GM18511 (cell line): ENCODE measurements around the gene SLC26A8.
"Not testable (repeated sequence)": the region's sequence is repeated elsewhere in the genome, so short reads cannot be mapped to it uniquely, and the experiment has no call there.

ENCODE experiments used
- ATAC-seq: cut with Tn5 transposase; IDR thresholded peaks from one replicate; pipeline ENCODE4 v1.9.1; 2021; ENCODE audit warnings: mild to moderate bottlenecking, moderate library complexity; ENCODE audit not compliant: unreplicated experiment

Gene SLC26A8

GRCh38 chr6:36053878-36054277, 29.4 kb upstream of the SLC26A8 start:
- no peak for ATAC-seq

GRCh38 chr6:36052097-36052496, 27.7 kb upstream of the SLC26A8 start:
- ATAC-seq, result no peak

- no peak for ATAC-seq
These were observed 26.7 kb upstream of the SLC26A8 start for GRCh38 chr6:36050947-36051710.

GRCh38 chr6:36050305-36050704, 25.9 kb upstream of the SLC26A8 start:
- ATAC-seq, result no peak

- no peak for ATAC-seq
These were observed 25.1 kb upstream of the SLC26A8 start for GRCh38 chr6:36049582-36049981.

GRCh38 chr6:36042618-36043260, 18.3 kb upstream of the SLC26A8 start:
- ATAC-seq, result no peak

- no peak for ATAC-seq
These were observed 16.5 kb upstream of the SLC26A8 start for GRCh38 chr6:36040958-36041357.

- no peak for ATAC-seq
These were observed 14.7 kb upstream of the SLC26A8 start for GRCh38 chr6:36039112-36039511.

- ATAC-seq, result no peak
These were observed 13.9 kb upstream of the SLC26A8 start for GRCh38 chr6:36038120-36038876.

GRCh38 chr6:36035225-36035624, 10.8 kb upstream of the SLC26A8 start:
- no peak for ATAC-seq

GRCh38 chr6:36034441-36034840, 10.0 kb upstream of the SLC26A8 start:
- no peak for ATAC-seq

GRCh38 chr6:36033935-36034334, 9.5 kb upstream of the SLC26A8 start:
- ATAC-seq, result no peak

GRCh38 chr6:36033144-36033543, 8.7 kb upstream of the SLC26A8 start:
- ATAC-seq, result not testable (repeated sequence)

GRCh38 chr6:36032261-36032660, 7.8 kb upstream of the SLC26A8 start:
- no peak for ATAC-seq

GRCh38 chr6:36029464-36029863, 5.0 kb upstream of the SLC26A8 start:
- no peak for ATAC-seq

GRCh38 chr6:36028877-36029324, 4.5 kb upstream of the SLC26A8 start:
- ATAC-seq, result no peak

- ATAC-seq, result peak; percentile 27
These were observed 3.8 kb upstream of the SLC26A8 start for GRCh38 chr6:36028088-36028876.

- ATAC-seq, result peak; percentile 80
These were observed 3.2 kb upstream of the SLC26A8 start, which contains the start of gene MAPK14 for GRCh38 chr6:36027501-36028087. TSS of gene MAPK14 (plus strand) at chr6:36027808. CDS start at chr6:36028158, 350 bp downstream.

GRCh38 chr6:36025932-36026327, 1.5 kb upstream of the SLC26A8 start:
- ATAC-seq, result no peak

GRCh38 chr6:36025260-36025931, 955 bp upstream of the SLC26A8 start:
- no peak for ATAC-seq
